NCI-H82 (cell line): Measurements from ENCODE around the gene ADH1C.
"Not testable (repeated sequence)": the region's sequence is repeated elsewhere in the genome, so short reads cannot be mapped to it uniquely, and the experiment has no call there.

Source experiments
- DNase-seq: peaks from one replicate; lab custom pipeline; 2025; lab: John Stamatoyannopoulos, UW

Gene ADH1C

GRCh38 chr4:99352602-99353537, at the start of gene ADH1C:
ADH1C (minus strand) TSS chr4:99352746; CDS start chr4:99352675, 71 bp downstream.
- DNase-seq = no peak

- DNase-seq = no peak
Measured at GRCh38 chr4:99400831-99401230, 48.3 kb upstream of the ADH1C start.

DNA sequence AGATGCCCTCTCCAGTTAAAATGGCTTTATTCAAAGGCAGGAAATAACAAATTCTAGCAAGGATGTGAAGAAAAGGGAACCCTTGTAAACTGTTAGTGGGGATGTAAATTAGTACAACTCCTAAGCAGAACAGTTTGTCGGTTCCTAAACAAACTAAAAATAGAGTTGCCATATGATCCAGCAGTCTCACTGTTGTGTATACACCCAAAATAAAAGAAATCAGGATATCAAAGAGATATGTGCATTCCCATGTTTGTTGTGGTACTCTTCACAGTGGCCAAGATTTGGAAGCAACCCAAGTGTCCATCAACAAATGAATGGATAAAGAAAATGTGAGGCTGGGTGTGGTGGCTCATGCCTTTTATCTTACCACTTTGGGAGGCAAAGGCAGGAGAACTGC, 46.5 kb upstream of the ADH1C start:
- no peak for DNase-seq

- no peak for DNase-seq
Measured at GRCh38 chr4:99395595-99396364, 43.2 kb upstream of the ADH1C start.

DNA sequence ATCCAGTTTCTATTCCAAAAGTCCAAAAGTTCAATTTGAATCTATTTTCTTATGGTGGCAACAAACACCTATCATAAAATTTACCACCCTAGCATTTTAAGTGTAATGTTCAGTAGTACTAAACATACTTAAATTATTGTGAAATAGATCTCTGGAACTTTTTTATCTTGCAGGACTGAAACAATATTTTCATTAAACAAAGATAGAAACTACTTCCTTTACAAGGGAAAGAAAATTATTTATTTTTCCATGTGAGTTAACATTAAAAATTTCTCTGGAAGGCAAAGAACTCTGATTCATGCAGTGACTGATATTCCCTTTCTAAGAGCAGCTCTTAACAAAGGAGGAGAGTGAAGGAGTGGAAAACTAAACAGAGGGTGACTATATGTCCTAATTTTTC, 42.4 kb upstream of the ADH1C start:
- no peak for DNase-seq

DNA sequence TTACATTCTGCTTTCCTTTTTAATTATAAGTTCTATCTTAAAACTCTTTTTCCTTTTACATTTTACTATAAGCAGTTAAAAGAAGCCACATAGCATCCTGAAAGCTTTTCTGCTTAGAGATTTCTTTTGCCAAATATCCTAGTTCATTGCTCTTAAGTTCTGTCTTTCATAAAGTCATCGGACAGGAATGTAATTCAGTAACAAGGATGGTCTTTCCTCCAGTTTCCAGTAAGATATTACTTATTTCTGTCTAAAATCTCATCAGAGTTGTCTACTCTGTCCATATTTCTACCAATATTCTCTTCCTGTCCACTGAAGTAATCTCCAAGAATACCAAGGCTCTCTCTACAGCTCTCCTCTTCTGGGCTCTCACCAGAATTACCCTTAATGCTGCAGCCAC, 37.5 kb upstream of the ADH1C start:
- no peak for DNase-seq

GRCh38 chr4:99389606-99390005, 37.1 kb upstream of the ADH1C start:
- DNase-seq = no peak

DNA sequence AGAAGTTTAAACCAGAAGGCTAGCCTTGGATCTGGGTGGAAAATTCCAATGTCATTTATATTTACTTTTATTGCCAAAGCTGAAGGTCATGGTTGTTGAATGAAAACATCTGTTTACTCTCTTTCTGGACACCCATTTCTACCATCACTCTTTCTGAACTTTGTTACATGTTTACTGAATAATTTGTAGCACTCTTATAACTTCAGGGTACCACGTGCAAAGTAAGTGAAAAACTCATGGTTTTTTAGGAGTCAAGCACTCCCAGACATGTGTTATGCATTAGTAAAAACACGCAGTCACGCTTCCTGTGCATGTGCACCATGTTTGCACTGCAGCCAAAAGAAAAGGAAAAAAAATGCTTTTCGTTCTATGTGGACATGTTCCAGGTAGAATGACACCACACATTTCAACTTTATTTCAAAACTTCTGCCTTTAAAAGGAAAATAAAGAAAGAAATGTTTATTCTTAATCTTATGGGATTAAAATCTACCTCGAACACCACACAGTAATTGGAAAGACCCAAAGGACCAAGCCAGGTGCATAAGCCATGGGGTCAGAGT, 31.4 kb upstream of the ADH1C start:
- no peak for DNase-seq

DNA sequence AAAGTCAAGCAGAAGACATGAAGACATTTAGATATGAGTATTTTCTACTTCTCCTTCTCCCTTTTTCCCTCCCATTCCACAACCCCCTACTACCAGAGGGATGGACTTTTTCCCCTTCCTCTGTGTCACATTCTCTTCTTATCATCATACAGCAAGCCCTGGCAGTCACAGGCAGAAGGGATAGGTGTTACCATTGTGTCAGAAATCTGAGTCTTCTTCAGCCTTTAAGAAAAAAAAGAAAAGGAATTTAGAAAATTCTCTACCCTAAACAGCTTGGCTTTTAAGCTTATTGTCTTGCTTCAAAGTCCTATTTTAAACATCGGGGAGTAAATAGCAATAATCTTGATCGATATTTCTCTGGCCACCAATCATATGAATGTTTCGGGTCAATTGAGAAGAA, 30.9 kb upstream of the ADH1C start:
- DNase-seq = no peak

- DNase-seq = no peak
Measured at GRCh38 chr4:99382745-99383360, 30.3 kb upstream of the ADH1C start.

DNA sequence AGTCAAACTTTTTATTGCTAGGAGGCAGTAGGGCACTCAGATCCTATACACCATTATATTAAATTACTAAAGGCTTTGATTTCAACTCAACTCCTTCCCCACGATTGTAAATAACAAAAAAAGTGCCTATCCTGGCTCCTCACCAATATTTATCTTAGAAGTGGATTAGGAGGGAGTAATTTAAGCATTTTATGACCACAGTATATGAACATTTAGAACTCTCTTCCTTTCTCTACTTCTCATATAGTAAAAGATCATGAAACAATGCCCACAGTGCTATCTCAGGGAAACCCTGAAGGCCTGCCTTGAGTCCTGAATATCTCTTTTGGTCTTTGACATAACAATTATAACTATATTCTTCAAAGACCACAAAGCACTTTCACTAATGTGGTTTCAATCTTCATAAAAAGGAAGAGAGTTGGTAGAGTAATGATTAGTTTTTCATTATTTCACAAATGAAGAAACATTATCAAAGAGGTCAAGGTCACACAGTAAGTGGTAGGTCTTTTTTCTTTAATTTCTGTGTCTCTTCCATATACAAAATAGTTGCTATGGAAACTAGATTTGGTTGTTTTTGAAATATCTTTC, 29.1 kb upstream of the ADH1C start:
- no peak for DNase-seq

DNA sequence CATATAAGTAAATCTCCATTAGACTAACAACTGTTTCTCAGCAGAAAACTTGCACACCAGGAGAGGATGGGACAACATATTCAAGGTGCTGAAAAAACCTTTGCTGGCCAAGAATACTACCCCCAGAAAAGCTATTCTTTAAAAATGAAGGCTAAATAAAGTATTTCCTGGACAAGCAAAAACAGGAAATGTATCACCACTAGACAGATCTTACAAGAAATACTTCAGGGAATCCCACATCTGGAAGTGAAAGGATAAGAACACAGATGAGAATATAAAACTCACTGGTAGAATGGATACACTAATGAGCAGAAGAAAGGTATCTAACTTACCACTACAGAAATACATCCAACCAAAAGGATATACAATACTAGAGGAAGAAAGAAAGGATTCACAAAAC, 27.0 kb upstream of the ADH1C start:
- no peak for DNase-seq

DNA sequence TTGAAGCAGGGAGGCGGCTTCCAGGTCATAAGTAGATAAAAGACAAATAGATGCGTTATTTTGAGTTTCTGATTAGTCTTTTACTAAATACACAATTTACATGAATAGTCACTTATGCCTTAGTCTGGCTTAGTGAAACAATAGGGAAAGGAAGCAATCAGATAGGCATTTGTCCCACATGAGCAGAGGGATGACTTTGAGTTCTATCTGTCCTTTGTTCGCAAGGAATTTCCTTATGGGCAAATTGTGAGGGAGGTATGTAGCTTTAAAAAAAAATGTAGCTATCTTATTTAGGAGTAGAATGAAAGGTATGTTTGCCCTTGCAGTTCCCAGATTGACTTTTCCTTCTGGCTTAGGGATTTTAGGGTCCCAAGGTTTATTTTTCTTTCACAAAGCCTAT, 26.3 kb upstream of the ADH1C start:
- no peak for DNase-seq

DNA sequence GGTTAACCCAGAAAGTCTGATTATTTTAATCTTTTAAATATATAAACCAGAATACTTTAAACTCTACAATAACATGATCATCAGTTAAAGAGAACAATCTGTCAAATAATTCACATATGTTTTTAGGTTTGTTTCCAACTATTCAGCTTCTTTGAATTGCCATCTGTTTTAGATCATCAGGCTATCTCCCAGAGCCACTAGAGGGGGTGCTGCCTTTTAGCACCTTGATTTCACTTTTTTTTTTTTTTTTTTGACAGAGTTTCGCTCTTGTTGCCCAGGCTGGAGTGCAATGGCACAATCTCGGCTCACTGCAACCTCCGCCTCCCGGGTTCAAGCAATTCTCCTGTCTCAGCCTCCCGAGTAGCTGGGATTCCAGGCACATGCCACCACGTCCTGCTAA, 24.8 kb upstream of the ADH1C start:
- DNase-seq = peak; percentile 20

GRCh38 chr4:99372464-99372863, 19.9 kb upstream of the ADH1C start:
- DNase-seq = not testable (repeated sequence)

DNA sequence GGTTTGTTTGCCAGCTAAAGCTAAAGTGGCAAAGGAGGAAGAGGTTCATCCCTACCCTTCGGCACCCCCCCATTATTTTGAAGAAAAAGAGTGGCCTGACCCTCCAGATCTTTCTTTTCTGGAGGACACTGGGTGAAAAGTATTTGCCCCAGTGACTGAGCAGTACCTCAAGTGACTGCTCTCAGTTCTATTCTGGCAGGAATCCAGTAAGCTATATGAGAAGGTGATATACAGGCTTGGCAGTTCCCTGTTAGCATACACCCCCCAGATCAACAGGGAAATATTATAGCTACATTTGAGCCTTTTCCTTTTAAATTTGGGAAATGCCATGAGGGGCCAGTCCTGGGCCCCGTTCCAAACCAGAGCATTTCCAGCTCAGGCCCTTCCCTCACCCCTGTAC, 15.3 kb upstream of the ADH1C start:
- peak; percentile 3 for DNase-seq

DNA sequence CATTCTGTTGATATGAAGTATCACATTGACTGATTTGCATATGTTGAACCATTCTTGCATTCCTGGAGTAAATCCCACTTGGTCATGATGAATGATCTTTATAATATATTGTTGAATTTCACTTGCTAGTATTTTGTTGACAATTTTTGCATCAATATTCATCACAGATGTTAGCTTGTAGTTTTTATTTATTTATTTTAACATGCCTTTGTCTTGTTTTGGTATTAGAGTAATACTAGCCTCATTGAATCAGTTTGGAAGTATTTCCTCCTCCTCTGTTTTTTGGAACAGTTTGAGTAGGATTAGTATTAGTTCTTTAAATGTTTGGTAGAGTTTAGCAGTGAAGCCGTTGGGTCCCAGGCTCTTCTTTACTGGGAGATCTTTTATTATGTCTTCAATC, 13.9 kb upstream of the ADH1C start:
- no peak for DNase-seq

DNA sequence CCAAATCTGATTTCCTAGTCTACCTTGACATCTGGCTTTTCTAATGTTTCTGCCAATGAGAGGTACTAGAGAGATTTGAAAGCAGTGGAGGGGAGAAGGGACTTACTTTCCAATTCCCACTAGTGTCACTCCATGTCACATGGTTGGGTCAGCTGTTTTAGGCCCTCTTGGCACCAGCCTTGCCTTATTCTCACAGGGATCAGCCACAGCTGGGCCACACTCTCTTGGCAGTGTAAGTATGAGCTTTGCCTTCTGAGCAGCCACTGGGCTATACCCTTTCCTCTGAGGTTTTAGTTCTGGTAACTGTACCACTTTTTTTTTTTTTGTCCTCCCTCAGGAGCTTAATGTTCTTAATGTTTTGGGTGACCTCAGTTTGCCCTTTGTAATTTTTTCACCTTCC, 10.2 kb upstream of the ADH1C start:
- peak; percentile 69 for DNase-seq

DNA sequence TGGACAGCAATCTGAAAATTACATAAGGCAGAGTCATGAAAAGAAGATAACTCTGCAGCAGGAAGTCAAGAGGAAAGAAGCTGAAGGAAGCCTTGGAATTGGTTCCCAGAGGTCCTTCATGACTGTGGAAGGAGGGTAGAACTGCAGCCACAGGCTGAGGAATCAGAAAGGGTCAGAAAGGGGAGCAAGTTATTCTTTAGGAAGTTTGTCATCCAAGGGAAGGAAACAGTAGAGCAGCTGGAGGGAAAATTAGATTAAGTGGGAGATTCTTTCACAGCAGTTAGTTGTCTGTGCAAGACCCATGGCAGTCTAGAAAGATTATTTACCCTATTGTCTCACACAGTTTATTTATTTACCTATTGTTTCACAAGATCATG, 9.3 kb upstream of the ADH1C start:
- peak; percentile 51 for DNase-seq

- no peak for DNase-seq
Measured at GRCh38 chr4:99361268-99361898, 8.8 kb upstream of the ADH1C start.

- no peak for DNase-seq
Measured at GRCh38 chr4:99359480-99360204, 7.1 kb upstream of the ADH1C start.
